GM12878 (cell line): ENCODE measurements around the gene DIABLO. TPM values are rescaled to one million over a fixed set of nuclear protein-coding genes. Genes with fewer than 3 reads are reported as not detected.

ENCODE experiments used
- ASH2L ChIP-seq: fragments of 300-600, 200-600 bp; sonication (generic); IDR thresholded peaks from 2 replicates; pipeline ENCODE4 v1.6.1; 2017; ENCODE audit warnings: low read depth, mild to moderate bottlenecking, borderline replicate concordance
- BMI1 ChIP-seq: fragments of 450-650 bp; IDR thresholded peaks from 2 replicates; pipeline ENCODE4 v1.6.1; 2016; ENCODE audit warnings: mild to moderate bottlenecking, moderate library complexity, borderline replicate concordance
- CHD4 ChIP-seq: fragments of 200-600 bp; sonication (generic); IDR thresholded peaks from 2 replicates; pipeline ENCODE4 v1.6.1; 2016; ENCODE audit warnings: mild to moderate bottlenecking
- CREB1 ChIP-seq: IDR thresholded peaks from 2 replicates; pipeline ENCODE4 v1.6.1; 2012; ENCODE audit warnings: low read depth, mild to moderate bottlenecking, inconsistent platforms
- IKZF2 ChIP-seq, 2 experiments: fragments of 450-650 bp; IDR thresholded peaks; 2 replicates each; pipeline ENCODE4 v1.6.1; 2017; ENCODE audit warnings: mild to moderate bottlenecking in 2 of 2, moderate library complexity in 2 of 2
- MEF2B ChIP-seq: fragments of 450-650 bp; IDR thresholded peaks from 2 replicates; pipeline ENCODE4 v1.6.1; 2018; ENCODE audit warnings: mild to moderate bottlenecking, moderate library complexity; ENCODE audit not compliant: partially characterized antibody, poor library complexity, severe bottlenecking
- MYC ChIP-seq: IDR thresholded peaks from 2 replicates; pipeline ENCODE4 v1.6.1; 2011; ENCODE audit warnings: mild to moderate bottlenecking, low read length, moderate library complexity, inconsistent platforms; ENCODE audit not compliant: insufficient read depth, insufficient replicate concordance, insufficient read length, severe bottlenecking
- NR2C2 ChIP-seq: IDR thresholded peaks from 2 replicates; pipeline ENCODE4 v1.6.1; 2011; ENCODE audit warnings: borderline replicate concordance, low read depth; ENCODE audit not compliant: control insufficient read depth, insufficient read length
- PAX5 ChIP-seq: IDR thresholded peaks from 2 replicates; pipeline ENCODE4 v1.6.1; 2011; ENCODE audit warnings: low read depth, low read length, borderline replicate concordance
- PML ChIP-seq: IDR thresholded peaks from 2 replicates; pipeline ENCODE4 v1.6.1; 2012; ENCODE audit warnings: low read length, inconsistent platforms
- SIN3A ChIP-seq: IDR thresholded peaks from 2 replicates; pipeline ENCODE4 v1.6.1; 2012; ENCODE audit warnings: low read depth, low read length, improper control_type of control experiment
- SMC3 ChIP-seq: IDR thresholded peaks from 2 replicates; pipeline ENCODE4 v1.6.1; 2011; ENCODE audit warnings: low read length, improper control_type of control experiment, borderline replicate concordance
- SREBF1 ChIP-seq: IDR thresholded peaks from 2 replicates; pipeline ENCODE4 v1.6.1; 2012; ENCODE audit warnings: mild to moderate bottlenecking, low read length
- STAT3 ChIP-seq: IDR thresholded peaks from 2 replicates; pipeline ENCODE4 v1.6.1; 2011; ENCODE audit warnings: low read depth, low read length, improper control_type of control experiment
- TCF3 ChIP-seq: IDR thresholded peaks from 2 replicates; pipeline ENCODE4 v1.6.1; 2012; ENCODE audit warnings: low read depth, mild to moderate bottlenecking, low read length, borderline replicate concordance; ENCODE audit not compliant: insufficient read depth
- polyA plus RNA-seq, 11 experiments: library from polyadenylated mRNA; depleted of rRNA in 4 of 11; unstranded in 6 of 11; stranded (reverse) in 5 of 11; fragments of >200 nt; fragmentation: Nextera tagmentation in 4 of 11; fragmentation: Illumina TruSeq in 1 of 11; extraction: Ambion mirVana in 4 of 11; extraction: Trizol in 1 of 11; gene quantifications; 1 replicate in 1 of 11; 2 replicates in 10 of 11; pipeline versions ENCODE4 v1.2.1 to v1.2.3, GENCODE V29; 2011 to 2016; ENCODE audit warnings: inconsistent platforms in 2 of 11, missing spikeins in 2 of 11, low read depth in 1 of 11
- total RNA-seq, 4 experiments: library from RNA; depleted of rRNA in 3 of 4; stranded (reverse); fragments of >200 nt in 3 of 4; fragmentation: Illumina TruSeq in 1 of 4; extraction: Trizol in 1 of 4; gene quantifications; 2 replicates each; pipeline versions ENCODE4 v1.2.1 to v1.2.3, GENCODE V29; 2013 to 2021
- TF ChIP-seq, protein P1 (sequence below): IDR thresholded peaks from 2 replicates; pipeline ENCODE4 v1.6.1; 2011; ENCODE audit warnings: mild to moderate bottlenecking, low read depth, low read length, moderate library complexity; ENCODE audit not compliant: insufficient replicate concordance
- TF ChIP-seq, protein P2 (sequence below): IDR thresholded peaks from 2 replicates; pipeline ENCODE4 v1.6.1; 2011; ENCODE audit warnings: low read depth, low read length, improper control_type of control experiment, borderline replicate concordance
- TF ChIP-seq, protein P3 (sequence below): fragments of 450-650 bp; IDR thresholded peaks from 2 replicates; pipeline ENCODE4 v1.6.1; 2017; ENCODE audit warnings: mild to moderate bottlenecking, moderate library complexity
- TF ChIP-seq, protein P4 (sequence below): fragments of 450-650 bp; IDR thresholded peaks from 2 replicates; pipeline ENCODE4 v1.6.1; 2014; ENCODE audit warnings: mild to moderate bottlenecking
- TF ChIP-seq, protein P5 (sequence below): fragments of 150-350 bp; IDR thresholded peaks from 2 replicates; pipeline ENCODE4 v1.6.1; 2014; ENCODE audit warnings: mild to moderate bottlenecking, low read depth, low read length

The DIABLO gene
- total and polyA plus RNA-seq, 10 of the 15 experiments (the other 5 are each of a cell fraction or from before 2014, with no cell fraction given) = 18.3 to 69.9 (median 46.2) TPM

DNA sequence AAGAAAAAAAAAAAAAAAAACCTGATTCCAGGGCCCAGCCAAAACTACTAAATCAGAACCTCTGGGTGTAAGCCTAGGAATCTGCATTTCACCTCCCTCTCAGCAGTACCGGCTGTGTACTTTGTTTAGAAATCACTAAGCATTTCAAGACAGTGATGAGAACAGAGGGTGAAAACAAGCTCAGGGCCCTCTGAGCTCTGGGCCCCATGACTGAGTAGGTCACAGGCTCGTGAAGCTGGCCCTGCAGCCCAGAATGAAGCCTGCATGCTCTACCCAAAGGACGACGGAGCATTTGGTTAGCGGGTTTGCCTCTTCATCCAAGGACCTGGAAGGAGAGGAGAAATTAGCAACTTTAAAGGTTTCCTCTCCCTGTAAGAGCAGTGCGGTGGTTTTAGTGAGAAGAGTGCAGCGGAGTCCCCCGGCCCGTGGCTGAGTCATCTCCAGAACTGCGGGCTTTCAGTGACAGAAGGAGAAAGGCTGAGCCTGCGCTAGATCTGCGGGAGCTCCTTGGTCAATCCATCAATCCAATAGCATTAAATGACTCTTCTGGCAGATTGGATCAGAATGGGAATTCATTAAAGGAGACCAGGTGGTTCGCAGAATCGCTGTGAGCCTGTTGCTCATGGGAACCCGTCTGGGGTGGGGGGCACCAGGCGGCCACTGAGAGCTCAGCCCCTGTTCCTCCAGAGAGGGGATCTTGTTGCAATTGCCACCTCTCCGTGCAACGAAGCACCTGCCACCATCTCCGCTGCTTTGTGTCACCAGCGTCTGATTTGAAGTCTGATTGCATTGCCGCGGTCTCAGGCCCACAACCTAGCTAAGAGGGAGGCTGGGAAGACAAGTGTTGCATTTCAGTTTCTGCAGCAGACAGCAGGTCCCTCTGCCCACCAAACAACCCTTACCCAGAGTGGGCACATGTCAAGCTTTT is 59.2 kb downstream of the DIABLO start (continued):
- TF ChIP-seq BMI1 (no peak), ASH2L (peak; percentile 57; the same call in 1 of the 2 replicates), SMC3 (no peak), MYC (no peak), PML (peak; percentile 46; the same call in 1 of the 2 replicates), TCF3 (0 out of 2 replicates have a peak, but pooled peaks have one; percentile 5), STAT3 (no peak), CHD4 (no peak), NR2C2 (no peak), SIN3A (0 out of 2 replicates have a peak, but pooled peaks have one; percentile 28), PAX5 (0 out of 2 replicates have a peak, but pooled peaks have one; percentile 9), MEF2B (peak; percentile 31), SREBF1 (no peak), CREB1 (no peak), IKZF2 (IDR thresholded peaks at IDR 0.05) (peak; percentile 78 to 82)
- TF ChIP-seq, protein P1, sequence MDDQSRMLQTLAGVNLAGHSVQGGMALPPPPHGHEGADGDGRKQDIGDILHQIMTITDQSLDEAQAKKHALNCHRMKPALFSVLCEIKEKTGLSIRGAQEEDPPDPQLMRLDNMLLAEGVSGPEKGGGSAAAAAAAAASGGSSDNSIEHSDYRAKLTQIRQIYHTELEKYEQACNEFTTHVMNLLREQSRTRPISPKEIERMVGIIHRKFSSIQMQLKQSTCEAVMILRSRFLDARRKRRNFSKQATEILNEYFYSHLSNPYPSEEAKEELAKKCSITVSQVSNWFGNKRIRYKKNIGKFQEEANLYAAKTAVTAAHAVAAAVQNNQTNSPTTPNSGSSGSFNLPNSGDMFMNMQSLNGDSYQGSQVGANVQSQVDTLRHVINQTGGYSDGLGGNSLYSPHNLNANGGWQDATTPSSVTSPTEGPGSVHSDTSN = no peak
- TF ChIP-seq, protein P2, sequence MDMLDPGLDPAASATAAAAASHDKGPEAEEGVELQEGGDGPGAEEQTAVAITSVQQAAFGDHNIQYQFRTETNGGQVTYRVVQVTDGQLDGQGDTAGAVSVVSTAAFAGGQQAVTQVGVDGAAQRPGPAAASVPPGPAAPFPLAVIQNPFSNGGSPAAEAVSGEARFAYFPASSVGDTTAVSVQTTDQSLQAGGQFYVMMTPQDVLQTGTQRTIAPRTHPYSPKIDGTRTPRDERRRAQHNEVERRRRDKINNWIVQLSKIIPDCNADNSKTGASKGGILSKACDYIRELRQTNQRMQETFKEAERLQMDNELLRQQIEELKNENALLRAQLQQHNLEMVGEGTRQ = no peak
- TF ChIP-seq, protein P3, sequence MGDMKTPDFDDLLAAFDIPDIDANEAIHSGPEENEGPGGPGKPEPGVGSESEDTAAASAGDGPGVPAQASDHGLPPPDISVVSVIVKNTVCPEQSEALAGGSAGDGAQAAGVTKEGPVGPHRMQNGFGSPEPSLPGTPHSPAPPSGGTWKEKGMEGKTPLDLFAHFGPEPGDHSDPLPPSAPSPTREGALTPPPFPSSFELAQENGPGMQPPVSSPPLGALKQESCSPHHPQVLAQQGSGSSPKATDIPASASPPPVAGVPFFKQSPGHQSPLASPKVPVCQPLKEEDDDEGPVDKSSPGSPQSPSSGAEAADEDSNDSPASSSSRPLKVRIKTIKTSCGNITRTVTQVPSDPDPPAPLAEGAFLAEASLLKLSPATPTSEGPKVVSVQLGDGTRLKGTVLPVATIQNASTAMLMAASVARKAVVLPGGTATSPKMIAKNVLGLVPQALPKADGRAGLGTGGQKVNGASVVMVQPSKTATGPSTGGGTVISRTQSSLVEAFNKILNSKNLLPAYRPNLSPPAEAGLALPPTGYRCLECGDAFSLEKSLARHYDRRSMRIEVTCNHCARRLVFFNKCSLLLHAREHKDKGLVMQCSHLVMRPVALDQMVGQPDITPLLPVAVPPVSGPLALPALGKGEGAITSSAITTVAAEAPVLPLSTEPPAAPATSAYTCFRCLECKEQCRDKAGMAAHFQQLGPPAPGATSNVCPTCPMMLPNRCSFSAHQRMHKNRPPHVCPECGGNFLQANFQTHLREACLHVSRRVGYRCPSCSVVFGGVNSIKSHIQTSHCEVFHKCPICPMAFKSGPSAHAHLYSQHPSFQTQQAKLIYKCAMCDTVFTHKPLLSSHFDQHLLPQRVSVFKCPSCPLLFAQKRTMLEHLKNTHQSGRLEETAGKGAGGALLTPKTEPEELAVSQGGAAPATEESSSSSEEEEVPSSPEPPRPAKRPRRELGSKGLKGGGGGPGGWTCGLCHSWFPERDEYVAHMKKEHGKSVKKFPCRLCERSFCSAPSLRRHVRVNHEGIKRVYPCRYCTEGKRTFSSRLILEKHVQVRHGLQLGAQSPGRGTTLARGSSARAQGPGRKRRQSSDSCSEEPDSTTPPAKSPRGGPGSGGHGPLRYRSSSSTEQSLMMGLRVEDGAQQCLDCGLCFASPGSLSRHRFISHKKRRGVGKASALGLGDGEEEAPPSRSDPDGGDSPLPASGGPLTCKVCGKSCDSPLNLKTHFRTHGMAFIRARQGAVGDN = no peak
- TF ChIP-seq, protein P4, sequence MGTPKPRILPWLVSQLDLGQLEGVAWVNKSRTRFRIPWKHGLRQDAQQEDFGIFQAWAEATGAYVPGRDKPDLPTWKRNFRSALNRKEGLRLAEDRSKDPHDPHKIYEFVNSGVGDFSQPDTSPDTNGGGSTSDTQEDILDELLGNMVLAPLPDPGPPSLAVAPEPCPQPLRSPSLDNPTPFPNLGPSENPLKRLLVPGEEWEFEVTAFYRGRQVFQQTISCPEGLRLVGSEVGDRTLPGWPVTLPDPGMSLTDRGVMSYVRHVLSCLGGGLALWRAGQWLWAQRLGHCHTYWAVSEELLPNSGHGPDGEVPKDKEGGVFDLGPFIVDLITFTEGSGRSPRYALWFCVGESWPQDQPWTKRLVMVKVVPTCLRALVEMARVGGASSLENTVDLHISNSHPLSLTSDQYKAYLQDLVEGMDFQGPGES = no peak
- TF ChIP-seq, protein P5, sequence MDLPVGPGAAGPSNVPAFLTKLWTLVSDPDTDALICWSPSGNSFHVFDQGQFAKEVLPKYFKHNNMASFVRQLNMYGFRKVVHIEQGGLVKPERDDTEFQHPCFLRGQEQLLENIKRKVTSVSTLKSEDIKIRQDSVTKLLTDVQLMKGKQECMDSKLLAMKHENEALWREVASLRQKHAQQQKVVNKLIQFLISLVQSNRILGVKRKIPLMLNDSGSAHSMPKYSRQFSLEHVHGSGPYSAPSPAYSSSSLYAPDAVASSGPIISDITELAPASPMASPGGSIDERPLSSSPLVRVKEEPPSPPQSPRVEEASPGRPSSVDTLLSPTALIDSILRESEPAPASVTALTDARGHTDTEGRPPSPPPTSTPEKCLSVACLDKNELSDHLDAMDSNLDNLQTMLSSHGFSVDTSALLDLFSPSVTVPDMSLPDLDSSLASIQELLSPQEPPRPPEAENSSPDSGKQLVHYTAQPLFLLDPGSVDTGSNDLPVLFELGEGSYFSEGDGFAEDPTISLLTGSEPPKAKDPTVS = no peak
